ENCODE results near the gene KNDC1.

DNA sequence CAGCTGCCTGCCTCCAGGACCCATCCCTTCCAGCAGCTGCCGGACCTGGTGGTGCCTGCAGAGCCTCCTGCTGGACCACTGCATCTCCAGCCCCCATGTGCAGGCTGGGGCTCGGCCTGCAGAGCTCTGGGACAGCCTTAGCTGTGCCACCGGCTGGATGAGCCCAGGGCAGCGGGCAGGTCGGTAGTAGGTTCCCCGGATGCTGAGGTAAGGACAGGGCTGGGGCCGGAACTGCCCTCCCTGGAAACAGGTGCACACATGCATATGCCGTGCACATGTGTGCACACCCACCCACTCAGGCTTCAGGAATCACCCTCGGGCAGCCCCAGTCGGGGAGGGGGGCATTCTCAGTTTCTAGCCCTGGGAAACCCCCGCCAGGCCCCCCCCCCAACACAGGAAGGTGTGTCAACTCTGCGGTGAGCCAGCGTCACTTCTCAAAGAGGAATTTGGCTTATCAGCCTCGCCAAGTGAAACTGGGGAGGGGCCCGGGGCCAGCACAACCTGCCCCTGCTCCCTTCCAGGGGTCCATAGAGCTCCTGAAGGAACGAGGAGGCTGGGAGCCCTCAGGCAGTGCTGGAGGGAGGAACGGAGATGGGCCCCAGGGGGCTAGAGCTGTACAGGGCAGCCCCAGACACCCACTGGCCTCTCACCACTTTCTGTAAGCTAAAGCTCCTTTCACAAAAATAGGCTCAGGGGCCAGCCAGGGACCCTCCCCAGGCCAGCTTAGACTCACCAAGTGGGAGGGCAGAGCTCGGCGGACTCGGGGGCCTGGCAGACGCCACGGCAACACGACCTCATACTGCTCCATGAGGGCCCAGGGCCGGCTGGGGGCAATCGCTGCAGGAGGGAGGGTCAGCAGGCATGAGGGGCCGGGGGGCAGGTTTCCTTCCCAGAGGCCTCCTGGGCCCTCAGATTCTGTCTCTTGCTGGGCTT is 115.0 kb downstream of the KNDC1 start:
- TF ChIP-seq, protein P1, sequence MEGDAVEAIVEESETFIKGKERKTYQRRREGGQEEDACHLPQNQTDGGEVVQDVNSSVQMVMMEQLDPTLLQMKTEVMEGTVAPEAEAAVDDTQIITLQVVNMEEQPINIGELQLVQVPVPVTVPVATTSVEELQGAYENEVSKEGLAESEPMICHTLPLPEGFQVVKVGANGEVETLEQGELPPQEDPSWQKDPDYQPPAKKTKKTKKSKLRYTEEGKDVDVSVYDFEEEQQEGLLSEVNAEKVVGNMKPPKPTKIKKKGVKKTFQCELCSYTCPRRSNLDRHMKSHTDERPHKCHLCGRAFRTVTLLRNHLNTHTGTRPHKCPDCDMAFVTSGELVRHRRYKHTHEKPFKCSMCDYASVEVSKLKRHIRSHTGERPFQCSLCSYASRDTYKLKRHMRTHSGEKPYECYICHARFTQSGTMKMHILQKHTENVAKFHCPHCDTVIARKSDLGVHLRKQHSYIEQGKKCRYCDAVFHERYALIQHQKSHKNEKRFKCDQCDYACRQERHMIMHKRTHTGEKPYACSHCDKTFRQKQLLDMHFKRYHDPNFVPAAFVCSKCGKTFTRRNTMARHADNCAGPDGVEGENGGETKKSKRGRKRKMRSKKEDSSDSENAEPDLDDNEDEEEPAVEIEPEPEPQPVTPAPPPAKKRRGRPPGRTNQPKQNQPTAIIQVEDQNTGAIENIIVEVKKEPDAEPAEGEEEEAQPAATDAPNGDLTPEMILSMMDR (IDR thresholded peaks at IDR 0.05): no peak
- no peak for TF ChIP-seq EZH2 (IDR thresholded peaks at IDR 0.05; ENCODE audit: borderline replicate concordance, insufficient read depth, low read depth, low read length, poor library complexity, severe bottlenecking)
